HG03558 (cell line): Measurements from ENCODE around the gene PLET1.
"Not testable (repeated sequence)": the region's sequence is repeated elsewhere in the genome, so short reads cannot be mapped to it uniquely, and the experiment has no call there.

Source experiments
- ATAC-seq: cut with Tn5 transposase; IDR thresholded peaks from one replicate; pipeline ENCODE4 v1.9.1; 2021; ENCODE audit warnings: moderate number of reproducible peaks; ENCODE audit not compliant: unreplicated experiment; ENCODE audit errors: extremely low read depth

PLET1 gene

GRCh38 chr11:112216561-112217105 lies 44.0 kb downstream of the PLET1 start:
- ATAC-seq: no peak

- ATAC-seq: no peak
These were observed 45.0 kb downstream of the PLET1 start for GRCh38 chr11:112215621-112216020.

GRCh38 chr11:112213753-112214152 lies 46.9 kb downstream of the PLET1 start:
- ATAC-seq: no peak

- ATAC-seq: no peak
These were observed 48.0 kb downstream of the PLET1 start for GRCh38 chr11:112212710-112213109.

- no peak for ATAC-seq
These were observed 48.4 kb downstream of the PLET1 start for GRCh38 chr11:112212290-112212689.

- no peak for ATAC-seq
These were observed 49.1 kb downstream of the PLET1 start for GRCh38 chr11:112211536-112211935.

- ATAC-seq: no peak
These were observed 49.8 kb downstream of the PLET1 start for GRCh38 chr11:112210890-112211289.

GRCh38 chr11:112206071-112206470 lies 54.6 kb downstream of the PLET1 start:
- no peak for ATAC-seq

GRCh38 chr11:112200252-112200651 lies 60.4 kb downstream of the PLET1 start:
- no peak for ATAC-seq

GRCh38 chr11:112199101-112199500 lies 61.6 kb downstream of the PLET1 start:
- ATAC-seq: not testable (repeated sequence)
